Measurements from ENCODE around the gene BCAS1. TPM values are rescaled to one million over a fixed set of nuclear protein-coding genes. Genes with fewer than 3 reads are reported as not detected.

Gene BCAS1
- total and polyA plus RNA-seq, 2 donors (not counting 3 experiments of a cell fraction or from before 2014, with no cell fraction given), result not detected

DNA sequence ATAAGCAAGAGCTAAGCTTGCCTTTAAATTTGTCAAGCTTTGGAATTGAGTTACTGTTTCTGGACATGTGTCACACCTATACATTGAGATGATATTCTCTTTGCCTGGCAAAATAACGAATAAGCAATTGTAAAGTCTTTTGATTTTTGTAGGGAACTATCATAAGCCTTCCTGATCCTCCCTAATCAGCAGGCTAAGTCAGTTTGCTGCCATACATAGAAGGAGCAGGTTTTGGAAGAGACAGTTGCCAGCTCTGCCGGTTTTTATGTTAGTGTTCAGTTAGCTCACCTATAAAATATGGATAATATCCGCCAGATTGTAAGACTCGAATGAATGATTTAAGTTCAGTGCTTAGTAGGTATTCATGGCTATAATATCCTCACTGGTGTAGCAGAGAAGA lies 34.4 kb upstream of the BCAS1 start:
- Histone ChIP-seq H3K27ac (ENCODE audit: insufficient read depth, low read depth, low read length) (no peak overlapping the region), H3K4me3 (replicated peaks in 1 of 3; ENCODE audit: insufficient read depth in 1 of 3, low read depth in 1 of 3, low read length in 3 of 3) (no peak overlapping the region), H3K9ac (replicated peaks; ENCODE audit: extremely low read depth, insufficient read depth, low read length) (no peak overlapping the region), H3K79me2 (ENCODE audit: control insufficient read depth, insufficient read depth, low read length) (no peaks in the 10 kb centered on the region), H2AFZ (ENCODE audit: low read depth, low read length) (no peak overlapping the region), H3K9me1 (replicated peaks; ENCODE audit: control insufficient read depth, extremely low read depth, insufficient read depth, low read length) (no peaks in the 10 kb centered on the region), H3K36me3 (ENCODE audit: control insufficient read depth in 2 of 2, extremely low read depth in 1 of 2, insufficient read depth in 2 of 2, low read length in 2 of 2) (no peaks in the 10 kb centered on the region), H3K4me2 (ENCODE audit: insufficient read depth, low read length) (no peak overlapping the region), H3K27me3 (ENCODE audit: control insufficient read depth in 2 of 2, insufficient read depth in 2 of 2, low read length in 2 of 2) (peaks cover 0 to 3% of the 10 kb centered on the region in 2 experiments), H3K4me1 (ENCODE audit: control insufficient read depth, extremely low read depth, insufficient read depth, low read length) (no peaks in the 10 kb centered on the region), H4K20me1 (replicated peaks; ENCODE audit: control insufficient read depth, extremely low read depth, insufficient read depth, low read length) (no peaks in the 10 kb centered on the region), H3K9me3 (replicated peaks; ENCODE audit: control insufficient read depth, insufficient read depth, low read length) (no peaks in the 10 kb centered on the region)
- BruUV-seq (replicated peaks), result no TSS peak
- CTCF ChIA-PET, result interaction anchor here (0.6 to 5.0 kb wide), 15 partner anchors 9 to 547 kb away, joined by 3 to 57 read pairs (median 3); partner anchors contain the start of gene PFDN4
- dilution Hi-C loops (cut with MboI; ENCODE audit: extremely low pct_ligation_motif_present, low sequenced_read_pairs) (no loop called here), intact Hi-C loops (cut with micrococcal nuclease) (no loop called here)
- no peak for TF ChIP-seq POLR2A (IDR thresholded peaks at IDR 0.05; ENCODE audit: low read depth, low read length)
- no peak for TF ChIP-seq JUN (IDR thresholded peaks at IDR 0.05; ENCODE audit: borderline replicate concordance, insufficient read depth, insufficient read length, low read depth)
- TF ChIP-seq, protein P1, sequence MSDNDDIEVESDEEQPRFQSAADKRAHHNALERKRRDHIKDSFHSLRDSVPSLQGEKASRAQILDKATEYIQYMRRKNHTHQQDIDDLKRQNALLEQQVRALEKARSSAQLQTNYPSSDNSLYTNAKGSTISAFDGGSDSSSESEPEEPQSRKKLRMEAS (IDR thresholded peaks at IDR 0.05; ENCODE audit: insufficient read depth, insufficient read length), result no peak
- TF ChIP-seq, protein P2, sequence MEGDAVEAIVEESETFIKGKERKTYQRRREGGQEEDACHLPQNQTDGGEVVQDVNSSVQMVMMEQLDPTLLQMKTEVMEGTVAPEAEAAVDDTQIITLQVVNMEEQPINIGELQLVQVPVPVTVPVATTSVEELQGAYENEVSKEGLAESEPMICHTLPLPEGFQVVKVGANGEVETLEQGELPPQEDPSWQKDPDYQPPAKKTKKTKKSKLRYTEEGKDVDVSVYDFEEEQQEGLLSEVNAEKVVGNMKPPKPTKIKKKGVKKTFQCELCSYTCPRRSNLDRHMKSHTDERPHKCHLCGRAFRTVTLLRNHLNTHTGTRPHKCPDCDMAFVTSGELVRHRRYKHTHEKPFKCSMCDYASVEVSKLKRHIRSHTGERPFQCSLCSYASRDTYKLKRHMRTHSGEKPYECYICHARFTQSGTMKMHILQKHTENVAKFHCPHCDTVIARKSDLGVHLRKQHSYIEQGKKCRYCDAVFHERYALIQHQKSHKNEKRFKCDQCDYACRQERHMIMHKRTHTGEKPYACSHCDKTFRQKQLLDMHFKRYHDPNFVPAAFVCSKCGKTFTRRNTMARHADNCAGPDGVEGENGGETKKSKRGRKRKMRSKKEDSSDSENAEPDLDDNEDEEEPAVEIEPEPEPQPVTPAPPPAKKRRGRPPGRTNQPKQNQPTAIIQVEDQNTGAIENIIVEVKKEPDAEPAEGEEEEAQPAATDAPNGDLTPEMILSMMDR (IDR thresholded peaks at IDR 0.05; ENCODE audit: extremely low read depth in 1 of 2, insufficient read depth in 1 of 2, low read depth in 1 of 2, low read length in 2 of 2), result no peak
- no peak for TF ChIP-seq MYC (IDR thresholded peaks at IDR 0.05; ENCODE audit: low read depth, low read length)
- no peak for TF ChIP-seq GATA2 (IDR thresholded peaks at IDR 0.05; ENCODE audit: insufficient read depth, insufficient read length, low read depth, low read length)
- TF ChIP-seq FOS (IDR thresholded peaks at IDR 0.05; ENCODE audit: borderline replicate concordance, insufficient read depth, low read length), result no peak
- no peak for TF ChIP-seq EZH2 (IDR thresholded peaks at IDR 0.05; ENCODE audit: borderline replicate concordance, low read depth, low read length, severe bottlenecking)
- TF ChIP-seq POLR2AphosphoS5 (IDR thresholded peaks at IDR 0.05; ENCODE audit: insufficient read depth, low read depth, low read length), result no peak
- no peak for FAIRE-seq
- POLR2A ChIA-PET, result no interaction called here
- DNase-seq (ENCODE audit: low read depth, low spot score), result no peak
